ENCODE measurements around the gene SOCS2.

- TF ChIP-seq ZNF274 (IDR thresholded peaks at IDR 0.05; ENCODE audit: low read depth, low read length) (no peak), JUND (IDR thresholded peaks at IDR 0.05) (no peak), REST (IDR thresholded peaks at IDR 0.05; ENCODE audit: low read depth) (no peak)
Measured at GRCh38 chr12:93595351-93595750, 22.9 kb downstream of the SOCS2 start.

Measured in HCT116 (cell line).